K562 (cell line): ENCODE data around the gene PPWD1. TPM values are rescaled to one million over a fixed set of nuclear protein-coding genes. Genes with fewer than 3 reads are reported as not detected.
A peak's percentile ranks its signal among the peaks of the same experiment; 100 is the strongest.

Experiments
- BRCA1 ChIP-seq, 2 experiments: fragments of 450-650 bp in 1 of 2; sonication (generic) in 1 of 2; formaldehyde crosslinking in 1 of 2; IDR thresholded peaks; 2 replicates each; pipeline versions ENCODE4 v1.5.0 to v1.6.1; 2017 to 2020; ENCODE audit warnings: mild to moderate bottlenecking in 1 of 2, missing genetic modification reagents in 1 of 2
- CHAMP1 ChIP-seq: fragments of 450-650 bp; IDR thresholded peaks from 2 replicates; pipeline ENCODE4 v1.6.1; 2016; ENCODE audit warnings: mild to moderate bottlenecking
- FUS ChIP-seq: fragments of 200-400 bp; formaldehyde crosslinking; optimal IDR thresholded peaks from 2 replicates; pipeline ENCODE3; 2017; ENCODE audit warnings: low read depth, low read length
- GTF2A2 ChIP-seq: IDR thresholded peaks from 2 replicates; pipeline ENCODE4 v1.6.1; 2016; ENCODE audit warnings: mild to moderate bottlenecking, missing genetic modification characterization, missing compliant biosample characterization
- NR4A1 ChIP-seq, 2 experiments: fragments of 250-450 bp in 1 of 2; fragments of 450-650 bp in 1 of 2; sonication (Bioruptor Pico) in 1 of 2; IDR thresholded peaks; 2 replicates each; pipeline versions ENCODE4 v1.4.0 to v1.6.1; 2016 to 2020; ENCODE audit warnings: mild to moderate bottlenecking in 2 of 2, missing compliant biosample characterization in 1 of 2, missing genetic modification characterization in 1 of 2, moderate library complexity in 1 of 2
- PHF20 ChIP-seq: fragments of 450-650 bp; IDR thresholded peaks from 2 replicates; pipeline ENCODE4 v1.6.1; 2018; ENCODE audit not compliant: partially characterized antibody
- PHTF2 ChIP-seq: fragments of 250-450 bp; sonication (Bioruptor Pico); IDR thresholded peaks from 2 replicates; pipeline ENCODE4 v1.5.0; 2021; ENCODE audit warnings: mild to moderate bottlenecking
- TFAP4 ChIP-seq: sonication (generic); formaldehyde crosslinking; IDR thresholded peaks from 2 replicates; pipeline ENCODE4 v1.8.0; 2022; ENCODE audit warnings: missing genetic modification reagents, mild to moderate bottlenecking, moderate library complexity, borderline replicate concordance
- polyA plus RNA-seq, 8 experiments: library from polyadenylated mRNA; depleted of rRNA in 4 of 8; stranded (reverse) in 5 of 8; unstranded in 3 of 8; fragments of >200 nt; fragmentation: Nextera tagmentation in 2 of 8; fragmentation: Illumina TruSeq in 1 of 8; extraction: Ambion mirVana in 2 of 8; extraction: Trizol in 1 of 8; gene quantifications; 2 replicates each; pipeline versions ENCODE4 v1.2.1 to v1.2.3, GENCODE V29; 2011 to 2014; ENCODE audit warnings: inconsistent platforms in 1 of 8, missing spikeins in 1 of 8
- total RNA-seq, 7 experiments: library from RNA; depleted of rRNA in 6 of 7; stranded (reverse); fragments of >200 nt in 6 of 7; fragmentation: Illumina TruSeq in 2 of 7; extraction: Trizol in 2 of 7; gene quantifications; 2 replicates each; pipeline versions ENCODE4 v1.2.1 to v1.2.3, GENCODE V29; 2011 to 2021; ENCODE audit warnings: low replicate concordance in 1 of 7
- TF ChIP-seq, protein P1 (sequence below): fragments of 200-600 bp; sonication (generic); IDR thresholded peaks from one replicate; pipeline ENCODE4 v1.6.1; 2012; ENCODE audit warnings: mild to moderate bottlenecking, low read depth, low read length, inconsistent platforms

PPWD1 gene
- total and polyA plus RNA-seq, 9 of the 15 experiments (the other 6 are each of a cell fraction or from before 2014, with no cell fraction given) = 24.1 to 89.2 (median 51.4) TPM

DNA sequence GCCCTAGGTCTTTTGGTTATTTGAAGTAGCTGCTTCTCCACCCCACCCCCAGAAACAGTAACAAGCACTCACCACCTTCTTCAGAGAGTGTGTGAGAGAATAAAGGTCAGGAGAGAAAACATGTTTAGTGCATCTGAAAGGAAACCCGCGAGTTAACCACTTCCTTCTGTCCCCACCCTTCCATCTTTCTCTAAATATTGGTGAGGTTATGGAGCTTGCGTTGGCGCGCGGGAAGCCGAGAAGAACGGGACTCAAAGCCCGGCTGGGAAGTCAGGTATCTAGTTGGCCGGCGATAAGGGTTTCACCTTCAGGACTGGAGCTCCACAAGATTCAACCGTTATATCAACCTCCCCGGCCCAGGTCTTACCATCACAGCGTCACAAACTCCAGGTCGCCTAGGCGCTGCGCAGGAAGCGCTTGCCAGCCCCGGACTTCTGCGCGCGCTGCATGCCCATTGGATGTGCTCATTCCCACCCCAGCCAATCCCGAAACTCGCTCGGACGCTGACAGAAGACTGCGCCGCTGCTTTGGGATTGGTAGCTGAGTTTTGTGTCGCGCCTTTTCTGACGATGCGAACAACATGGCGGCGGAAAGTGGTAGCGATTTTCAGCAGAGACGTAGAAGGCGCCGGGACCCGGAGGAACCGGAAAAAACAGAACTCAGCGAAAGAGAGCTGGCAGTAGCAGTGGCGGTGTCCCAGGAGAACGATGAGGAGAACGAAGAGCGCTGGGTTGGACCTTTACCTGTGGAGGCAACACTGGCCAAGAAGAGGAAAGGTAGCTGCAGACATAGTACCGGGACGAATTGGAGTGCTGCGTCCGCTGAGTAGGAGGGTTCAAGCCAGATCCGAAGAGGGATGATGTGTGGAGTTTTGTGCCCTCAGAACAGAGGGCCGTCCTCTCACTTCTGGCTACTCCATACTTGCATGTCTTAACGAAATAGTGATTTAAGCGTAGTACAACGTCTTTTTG is at the start of gene PPWD1, which contains the start of gene CENPK (continued):
- TF ChIP-seq NR4A1 (CRISPR knock-in tag; IDR thresholded peaks at IDR 0.05) = no peak
- TF ChIP-seq NR4A1 (tag; IDR thresholded peaks at IDR 0.05) = no peak
- peak; percentile 86 for TF ChIP-seq CHAMP1
- TF ChIP-seq PHF20 = peak; percentile 96
- TF ChIP-seq, protein P1, sequence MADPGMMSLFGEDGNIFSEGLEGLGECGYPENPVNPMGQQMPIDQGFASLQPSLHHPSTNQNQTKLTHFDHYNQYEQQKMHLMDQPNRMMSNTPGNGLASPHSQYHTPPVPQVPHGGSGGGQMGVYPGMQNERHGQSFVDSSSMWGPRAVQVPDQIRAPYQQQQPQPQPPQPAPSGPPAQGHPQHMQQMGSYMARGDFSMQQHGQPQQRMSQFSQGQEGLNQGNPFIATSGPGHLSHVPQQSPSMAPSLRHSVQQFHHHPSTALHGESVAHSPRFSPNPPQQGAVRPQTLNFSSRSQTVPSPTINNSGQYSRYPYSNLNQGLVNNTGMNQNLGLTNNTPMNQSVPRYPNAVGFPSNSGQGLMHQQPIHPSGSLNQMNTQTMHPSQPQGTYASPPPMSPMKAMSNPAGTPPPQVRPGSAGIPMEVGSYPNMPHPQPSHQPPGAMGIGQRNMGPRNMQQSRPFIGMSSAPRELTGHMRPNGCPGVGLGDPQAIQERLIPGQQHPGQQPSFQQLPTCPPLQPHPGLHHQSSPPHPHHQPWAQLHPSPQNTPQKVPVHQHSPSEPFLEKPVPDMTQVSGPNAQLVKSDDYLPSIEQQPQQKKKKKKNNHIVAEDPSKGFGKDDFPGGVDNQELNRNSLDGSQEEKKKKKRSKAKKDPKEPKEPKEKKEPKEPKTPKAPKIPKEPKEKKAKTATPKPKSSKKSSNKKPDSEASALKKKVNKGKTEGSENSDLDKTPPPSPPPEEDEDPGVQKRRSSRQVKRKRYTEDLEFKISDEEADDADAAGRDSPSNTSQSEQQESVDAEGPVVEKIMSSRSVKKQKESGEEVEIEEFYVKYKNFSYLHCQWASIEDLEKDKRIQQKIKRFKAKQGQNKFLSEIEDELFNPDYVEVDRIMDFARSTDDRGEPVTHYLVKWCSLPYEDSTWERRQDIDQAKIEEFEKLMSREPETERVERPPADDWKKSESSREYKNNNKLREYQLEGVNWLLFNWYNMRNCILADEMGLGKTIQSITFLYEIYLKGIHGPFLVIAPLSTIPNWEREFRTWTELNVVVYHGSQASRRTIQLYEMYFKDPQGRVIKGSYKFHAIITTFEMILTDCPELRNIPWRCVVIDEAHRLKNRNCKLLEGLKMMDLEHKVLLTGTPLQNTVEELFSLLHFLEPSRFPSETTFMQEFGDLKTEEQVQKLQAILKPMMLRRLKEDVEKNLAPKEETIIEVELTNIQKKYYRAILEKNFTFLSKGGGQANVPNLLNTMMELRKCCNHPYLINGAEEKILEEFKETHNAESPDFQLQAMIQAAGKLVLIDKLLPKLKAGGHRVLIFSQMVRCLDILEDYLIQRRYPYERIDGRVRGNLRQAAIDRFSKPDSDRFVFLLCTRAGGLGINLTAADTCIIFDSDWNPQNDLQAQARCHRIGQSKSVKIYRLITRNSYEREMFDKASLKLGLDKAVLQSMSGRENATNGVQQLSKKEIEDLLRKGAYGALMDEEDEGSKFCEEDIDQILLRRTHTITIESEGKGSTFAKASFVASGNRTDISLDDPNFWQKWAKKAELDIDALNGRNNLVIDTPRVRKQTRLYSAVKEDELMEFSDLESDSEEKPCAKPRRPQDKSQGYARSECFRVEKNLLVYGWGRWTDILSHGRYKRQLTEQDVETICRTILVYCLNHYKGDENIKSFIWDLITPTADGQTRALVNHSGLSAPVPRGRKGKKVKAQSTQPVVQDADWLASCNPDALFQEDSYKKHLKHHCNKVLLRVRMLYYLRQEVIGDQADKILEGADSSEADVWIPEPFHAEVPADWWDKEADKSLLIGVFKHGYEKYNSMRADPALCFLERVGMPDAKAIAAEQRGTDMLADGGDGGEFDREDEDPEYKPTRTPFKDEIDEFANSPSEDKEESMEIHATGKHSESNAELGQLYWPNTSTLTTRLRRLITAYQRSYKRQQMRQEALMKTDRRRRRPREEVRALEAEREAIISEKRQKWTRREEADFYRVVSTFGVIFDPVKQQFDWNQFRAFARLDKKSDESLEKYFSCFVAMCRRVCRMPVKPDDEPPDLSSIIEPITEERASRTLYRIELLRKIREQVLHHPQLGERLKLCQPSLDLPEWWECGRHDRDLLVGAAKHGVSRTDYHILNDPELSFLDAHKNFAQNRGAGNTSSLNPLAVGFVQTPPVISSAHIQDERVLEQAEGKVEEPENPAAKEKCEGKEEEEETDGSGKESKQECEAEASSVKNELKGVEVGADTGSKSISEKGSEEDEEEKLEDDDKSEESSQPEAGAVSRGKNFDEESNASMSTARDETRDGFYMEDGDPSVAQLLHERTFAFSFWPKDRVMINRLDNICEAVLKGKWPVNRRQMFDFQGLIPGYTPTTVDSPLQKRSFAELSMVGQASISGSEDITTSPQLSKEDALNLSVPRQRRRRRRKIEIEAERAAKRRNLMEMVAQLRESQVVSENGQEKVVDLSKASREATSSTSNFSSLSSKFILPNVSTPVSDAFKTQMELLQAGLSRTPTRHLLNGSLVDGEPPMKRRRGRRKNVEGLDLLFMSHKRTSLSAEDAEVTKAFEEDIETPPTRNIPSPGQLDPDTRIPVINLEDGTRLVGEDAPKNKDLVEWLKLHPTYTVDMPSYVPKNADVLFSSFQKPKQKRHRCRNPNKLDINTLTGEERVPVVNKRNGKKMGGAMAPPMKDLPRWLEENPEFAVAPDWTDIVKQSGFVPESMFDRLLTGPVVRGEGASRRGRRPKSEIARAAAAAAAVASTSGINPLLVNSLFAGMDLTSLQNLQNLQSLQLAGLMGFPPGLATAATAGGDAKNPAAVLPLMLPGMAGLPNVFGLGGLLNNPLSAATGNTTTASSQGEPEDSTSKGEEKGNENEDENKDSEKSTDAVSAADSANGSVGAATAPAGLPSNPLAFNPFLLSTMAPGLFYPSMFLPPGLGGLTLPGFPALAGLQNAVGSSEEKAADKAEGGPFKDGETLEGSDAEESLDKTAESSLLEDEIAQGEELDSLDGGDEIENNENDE = no peak
- no peak for TF ChIP-seq GTF2A2 (tag)
- TF ChIP-seq PHTF2 = no peak
- TF ChIP-seq BRCA1 (IDR thresholded peaks at IDR 0.05) = no peak
- TF ChIP-seq BRCA1 (CRISPR knock-in tag; IDR thresholded peaks at IDR 0.05) = no peak
- TF ChIP-seq TFAP4 (CRISPR knock-in tag) = peak; percentile 69; the same call in 1 of the 2 replicates
- TF ChIP-seq FUS = no peak
